Spleen (tissue), 7 donors: ENCODE data around the gene ZNF675.

Source experiments
- CTCF ChIP-seq, 11 experiments: fragments of 200-600 bp in 7 of 11; fragments of 450-650 bp in 4 of 11; sonication (generic) in 4 of 11; IDR thresholded peaks in 8 of 11; conservative IDR thresholded peaks in 3 of 11; 1 replicate in 7 of 11; 2 replicates in 4 of 11; pipeline versions ENCODE4 v1.4.0 to v1.8.0; 2016 to 2021; ENCODE audit warnings: antibody characterized with exemption in 11 of 11, inconsistent platforms in 4 of 11, mild to moderate bottlenecking in 1 of 11
- POLR2A ChIP-seq, 3 donors: fragments of 450-650 bp; IDR thresholded peaks; one replicate each; pipeline ENCODE4 v1.5.1; 2017; ENCODE audit warnings: antibody characterized with exemption in 3 of 3, mild to moderate bottlenecking in 1 of 3
- POLR2AphosphoS5 ChIP-seq, 3 donors: sonication (generic); formaldehyde crosslinking; IDR thresholded peaks; one replicate each; pipeline ENCODE4 v1.5.1; 2017; ENCODE audit warnings: antibody characterized with exemption in 3 of 3
- donor health status: DM: no; HTN: no; CAD: no; lungs with moderate emphysema.
- donor health status: DM: no; HTN: no; CAD: no.
- donor health status: DM: no; HTN: no; CAD: no.

DNA sequence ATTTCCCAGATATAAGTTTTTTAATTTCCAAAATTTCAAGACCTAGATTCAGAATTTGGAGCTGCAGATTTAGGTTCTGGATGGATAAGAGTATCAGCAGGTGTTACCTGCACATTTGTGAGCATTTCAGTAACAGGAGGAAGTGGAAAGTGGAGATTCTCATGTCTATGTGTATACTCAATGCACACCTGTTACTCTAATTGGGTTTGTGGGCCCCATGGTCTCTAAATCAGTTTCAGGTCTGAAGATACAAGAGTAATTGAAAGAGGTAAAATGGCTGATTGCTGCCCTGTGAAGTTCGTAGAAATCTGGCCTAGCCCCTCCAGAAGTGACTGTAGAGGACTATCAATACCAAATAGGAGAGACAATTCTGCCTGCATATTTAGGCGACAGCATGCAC is 13.9 kb downstream of the ZNF675 start:
- TF ChIP-seq POLR2A (IDR thresholded peaks at IDR 0.05) (no peak), CTCF (IDR thresholded peaks at IDR 0.05 in 8 of 11, conservative IDR thresholded peaks at IDR 0.05 in 3 of 11) (no peak), POLR2AphosphoS5 (IDR thresholded peaks at IDR 0.05) (no peak)
